Endothelial cell of umbilical vein (primary cell): ENCODE data around the gene RAB28.

ENCODE experiments used
- EZH2 ChIP-seq: IDR thresholded peaks from 2 replicates; pipeline ENCODE4 v1.6.1; 2012; ENCODE audit warnings: borderline replicate concordance, low read depth, mild to moderate bottlenecking, moderate library complexity, low read length, inconsistent platforms; ENCODE audit not compliant: severe bottlenecking
- GATA2 ChIP-seq: IDR thresholded peaks from 2 replicates; pipeline ENCODE4 v1.7.0; 2011; ENCODE audit warnings: low read depth, mild to moderate bottlenecking, moderate library complexity, mixed read lengths, low read length; ENCODE audit not compliant: insufficient read length, insufficient read depth
- POLR2A ChIP-seq: IDR thresholded peaks from 2 replicates; pipeline ENCODE4 v1.6.1; 2012; ENCODE audit warnings: low read depth, mild to moderate bottlenecking, control low read depth, low read length
- POLR2AphosphoS5 ChIP-seq: IDR thresholded peaks from 2 replicates; pipeline ENCODE4 v1.6.1; 2012; ENCODE audit warnings: low read depth, mild to moderate bottlenecking, control low read depth, low read length, moderate library complexity; ENCODE audit not compliant: insufficient read depth
- TF ChIP-seq, protein P1 (sequence below), 2 donors: IDR thresholded peaks; 1 replicate in 1 of 2; 2 replicates in 1 of 2; pipeline ENCODE4 v1.5.1; 2011; ENCODE audit warnings: low read length in 2 of 2, mild to moderate bottlenecking in 2 of 2, moderate library complexity in 2 of 2, control low read depth in 1 of 2, inconsistent platforms in 1 of 2, low read depth in 1 of 2; ENCODE audit not compliant: insufficient read depth in 1 of 2; ENCODE audit errors: extremely low read depth in 1 of 2
- TF ChIP-seq, protein P2 (sequence below): IDR thresholded peaks from 2 replicates; pipeline ENCODE4 v1.6.1; 2011; ENCODE audit not compliant: insufficient read depth, insufficient read length

DNA sequence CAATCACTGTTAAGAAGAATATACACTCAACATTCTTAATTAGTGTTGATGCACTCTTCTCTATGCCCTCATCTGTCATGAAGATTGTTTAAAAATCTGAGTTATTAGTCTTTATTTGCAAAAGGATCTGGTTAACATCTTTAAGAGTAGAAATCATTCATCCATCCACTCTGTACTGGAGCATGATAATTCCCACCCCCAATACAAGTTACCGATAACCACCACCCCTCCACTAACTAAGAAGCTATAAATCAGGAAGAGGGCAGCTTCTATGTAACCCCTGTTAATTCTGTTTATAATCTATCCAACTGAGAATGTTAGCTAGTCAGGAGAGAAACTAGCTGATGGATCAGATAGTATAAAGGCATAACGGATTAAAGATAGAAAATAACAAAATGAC is 34.5 kb downstream of the RAB28 start:
- TF ChIP-seq, protein P1, sequence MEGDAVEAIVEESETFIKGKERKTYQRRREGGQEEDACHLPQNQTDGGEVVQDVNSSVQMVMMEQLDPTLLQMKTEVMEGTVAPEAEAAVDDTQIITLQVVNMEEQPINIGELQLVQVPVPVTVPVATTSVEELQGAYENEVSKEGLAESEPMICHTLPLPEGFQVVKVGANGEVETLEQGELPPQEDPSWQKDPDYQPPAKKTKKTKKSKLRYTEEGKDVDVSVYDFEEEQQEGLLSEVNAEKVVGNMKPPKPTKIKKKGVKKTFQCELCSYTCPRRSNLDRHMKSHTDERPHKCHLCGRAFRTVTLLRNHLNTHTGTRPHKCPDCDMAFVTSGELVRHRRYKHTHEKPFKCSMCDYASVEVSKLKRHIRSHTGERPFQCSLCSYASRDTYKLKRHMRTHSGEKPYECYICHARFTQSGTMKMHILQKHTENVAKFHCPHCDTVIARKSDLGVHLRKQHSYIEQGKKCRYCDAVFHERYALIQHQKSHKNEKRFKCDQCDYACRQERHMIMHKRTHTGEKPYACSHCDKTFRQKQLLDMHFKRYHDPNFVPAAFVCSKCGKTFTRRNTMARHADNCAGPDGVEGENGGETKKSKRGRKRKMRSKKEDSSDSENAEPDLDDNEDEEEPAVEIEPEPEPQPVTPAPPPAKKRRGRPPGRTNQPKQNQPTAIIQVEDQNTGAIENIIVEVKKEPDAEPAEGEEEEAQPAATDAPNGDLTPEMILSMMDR (IDR thresholded peaks at IDR 0.05; ENCODE audit: extremely low read depth in 1 of 2, insufficient read depth in 1 of 2, low read depth in 1 of 2, low read length in 2 of 2), result no peak
- TF ChIP-seq POLR2AphosphoS5 (no peak), GATA2 (no peak), POLR2A (no peak), EZH2 (no peak)
- TF ChIP-seq, protein P2, sequence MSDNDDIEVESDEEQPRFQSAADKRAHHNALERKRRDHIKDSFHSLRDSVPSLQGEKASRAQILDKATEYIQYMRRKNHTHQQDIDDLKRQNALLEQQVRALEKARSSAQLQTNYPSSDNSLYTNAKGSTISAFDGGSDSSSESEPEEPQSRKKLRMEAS, result no peak
